HepG2 (cell line): ENCODE results near the gene MLX. TPM values are rescaled to one million over a fixed set of nuclear protein-coding genes. Genes with fewer than 3 reads are reported as not detected.
A peak's percentile ranks its signal among the peaks of the same experiment; 100 is the strongest.

Experiments
- ARNTL ChIP-seq: sonication (generic); formaldehyde crosslinking; IDR thresholded peaks from 2 replicates; pipeline ENCODE4 v1.4.0; 2020; ENCODE audit warnings: mild to moderate bottlenecking, missing genetic modification reagents
- ATM ChIP-seq: fragments of 450-650 bp; IDR thresholded peaks from 2 replicates; pipeline ENCODE4 v1.7.1; 2017; ENCODE audit warnings: mild to moderate bottlenecking, borderline replicate concordance
- CAMTA2 ChIP-seq: sonication (generic); formaldehyde crosslinking; IDR thresholded peaks from 2 replicates; pipeline ENCODE4 v1.4.0; 2020; ENCODE audit warnings: mild to moderate bottlenecking, missing genetic modification reagents, borderline replicate concordance
- CREBL2 ChIP-seq: sonication (generic); formaldehyde crosslinking; IDR thresholded peaks from 2 replicates; pipeline ENCODE4 v1.8.1; 2023; ENCODE audit warnings: missing genetic modification reagents, mild to moderate bottlenecking, borderline replicate concordance
- DMTF1 ChIP-seq: sonication (generic); formaldehyde crosslinking; IDR thresholded peaks from 2 replicates; pipeline ENCODE4 v1.4.0; 2020; ENCODE audit warnings: mild to moderate bottlenecking, missing genetic modification reagents
- DR1 ChIP-seq: sonication (generic); formaldehyde crosslinking; IDR thresholded peaks from 2 replicates; pipeline ENCODE4 v1.8.0; 2021; ENCODE audit warnings: mild to moderate bottlenecking, missing genetic modification reagents, inconsistent platforms
- ERF ChIP-seq: IDR thresholded peaks from 2 replicates; pipeline ENCODE4 v1.6.1; 2018; ENCODE audit warnings: missing biosample characterization, missing genetic modification reagents
- FOXP1 ChIP-seq, 2 experiments: fragments of 450-650 bp in 1 of 2; IDR thresholded peaks; 2 replicates each; pipeline ENCODE4 v1.6.1; 2017 to 2018; ENCODE audit warnings: antibody characterized with exemption in 1 of 2
- IRF2 ChIP-seq: IDR thresholded peaks from 2 replicates; pipeline ENCODE4 v1.6.1; 2018; ENCODE audit warnings: missing genetic modification reagents, missing compliant biosample characterization
- NR1H2 ChIP-seq: sonication (generic); formaldehyde crosslinking; IDR thresholded peaks from 2 replicates; pipeline ENCODE4 v1.8.1; 2022; ENCODE audit warnings: low read depth, missing genetic modification reagents, borderline replicate concordance
- REST ChIP-seq, 2 experiments: IDR thresholded peaks; 2 replicates each; pipeline ENCODE4 v1.6.1; 2011 to 2012; ENCODE audit warnings: low read length in 2 of 2, borderline replicate concordance in 1 of 2, low read depth in 1 of 2, mild to moderate bottlenecking in 1 of 2, moderate library complexity in 1 of 2
- SIX1 ChIP-seq: sonication (generic); formaldehyde crosslinking; IDR thresholded peaks from 2 replicates; pipeline ENCODE4 v1.4.0; 2020; ENCODE audit warnings: missing genetic modification reagents, borderline replicate concordance
- TBX2 ChIP-seq: sonication (generic); formaldehyde crosslinking; IDR thresholded peaks from 2 replicates; pipeline ENCODE4 v1.5.0; 2020; ENCODE audit warnings: missing genetic modification reagents, mild to moderate bottlenecking, borderline replicate concordance
- USF2 ChIP-seq, 2 experiments: sonication (generic) in 1 of 2; formaldehyde crosslinking in 1 of 2; IDR thresholded peaks; 2 replicates each; pipeline versions ENCODE4 v1.5.1 to v1.6.1; 2011 to 2020; ENCODE audit warnings: borderline replicate concordance in 1 of 2, low read depth in 1 of 2, low read length in 1 of 2, mild to moderate bottlenecking in 1 of 2, missing genetic modification reagents in 1 of 2, moderate library complexity in 1 of 2
- ZBTB37 ChIP-seq: sonication (generic); formaldehyde crosslinking; IDR thresholded peaks from 2 replicates; pipeline ENCODE4 v1.4.0; 2020; ENCODE audit warnings: mild to moderate bottlenecking, missing genetic modification reagents
- ZFP37 ChIP-seq: sonication (generic); formaldehyde crosslinking; IDR thresholded peaks from 2 replicates; pipeline ENCODE4 v1.4.0; 2020; ENCODE audit warnings: missing genetic modification reagents, borderline replicate concordance
- ZNF343 ChIP-seq: sonication (generic); formaldehyde crosslinking; IDR thresholded peaks from 2 replicates; pipeline ENCODE4 v1.4.0; 2020; ENCODE audit warnings: mild to moderate bottlenecking, missing genetic modification reagents
- ZNF441 ChIP-seq: sonication (generic); formaldehyde crosslinking; IDR thresholded peaks from 2 replicates; pipeline ENCODE4 v1.7.0; 2021; ENCODE audit warnings: missing genetic modification reagents, borderline replicate concordance
- polyA plus RNA-seq, 8 experiments: library from polyadenylated mRNA; depleted of rRNA in 3 of 8; stranded (reverse) in 7 of 8; unstranded in 1 of 8; fragments of >200 nt; fragmentation: Illumina TruSeq in 4 of 8; extraction: Trizol in 4 of 8; gene quantifications; 2 replicates each; pipeline versions ENCODE4 v1.2.1 to v1.2.3, GENCODE V29; 2011 to 2016; ENCODE audit warnings: low read depth in 4 of 8, missing spikeins in 1 of 8, mixed read lengths in 1 of 8; ENCODE audit not compliant: insufficient read depth in 1 of 8
- total RNA-seq, 5 experiments: library from RNA; depleted of rRNA; stranded (reverse); fragments of >200 nt; fragmentation: Illumina TruSeq; extraction: Trizol; gene quantifications; 2 replicates each; pipeline ENCODE4 v1.2.3, GENCODE V29; 2016; ENCODE audit warnings: low read depth in 1 of 5

Gene MLX
- total and polyA plus RNA-seq, 2 of the 13 experiments (the other 11 are each of a cell fraction or from before 2014, with no cell fraction given): 38.9 to 74.4 TPM

- TF ChIP-seq REST (IDR thresholded peaks at IDR 0.05; ENCODE audit: borderline replicate concordance in 1 of 2, low read depth in 1 of 2, low read length in 2 of 2): no peak
- TF ChIP-seq ATM: no peak
- TF ChIP-seq CREBL2 (CRISPR knock-in tag): peak; percentile 42; the same call in 1 of the 2 replicates
- TF ChIP-seq ERF (CRISPR knock-in tag): peak; percentile 95; the same call in 1 of the 2 replicates
- peak; percentile 97 for TF ChIP-seq USF2 (IDR thresholded peaks at IDR 0.05; ENCODE audit: low read depth, low read length)
- TF ChIP-seq USF2 (CRISPR knock-in tag; IDR thresholded peaks at IDR 0.05; ENCODE audit: borderline replicate concordance): peak; percentile 99
- peak; percentile 10; the same call in 1 of the 2 replicates for TF ChIP-seq ZFP37
- TF ChIP-seq SIX1 (CRISPR knock-in tag): no peak
- TF ChIP-seq FOXP1 (IDR thresholded peaks at IDR 0.05): no peak
- TF ChIP-seq FOXP1 (CRISPR knock-in tag; IDR thresholded peaks at IDR 0.05): no peak
- TF ChIP-seq TBX2 (CRISPR knock-in tag): peak; percentile 86
- peak; percentile 95 for TF ChIP-seq ARNTL (CRISPR knock-in tag)
- TF ChIP-seq NR1H2: 0 out of 2 replicates have a peak, but pooled peaks have one; percentile 33
- TF ChIP-seq DMTF1 (CRISPR knock-in tag): 0 out of 2 replicates have a peak, but pooled peaks have one; percentile 92
- no peak; the same call in none of the 2 replicates for TF ChIP-seq ZNF343 (CRISPR knock-in tag)
- TF ChIP-seq ZBTB37: no peak
- peak; percentile 51 for TF ChIP-seq DR1 (CRISPR knock-in tag)
- TF ChIP-seq IRF2 (CRISPR knock-in tag): peak; percentile 89
- TF ChIP-seq CAMTA2 (CRISPR knock-in tag): no peak
- peak; percentile 70; the same call in 1 of the 2 replicates for TF ChIP-seq ZNF441 (CRISPR knock-in tag)
These were observed at the start of gene MLX (continued) for GRCh38 chr17:42566883-42567573.
